ENCODE measurements around the gene ABCB11. TPM values are rescaled to one million over a fixed set of nuclear protein-coding genes. Genes with fewer than 3 reads are reported as not detected.
A peak's percentile ranks its signal among the peaks of the same experiment; 100 is the strongest.

ABCB11 gene
- total RNA-seq, 1 donor from 2014 or later, result not detected

DNA sequence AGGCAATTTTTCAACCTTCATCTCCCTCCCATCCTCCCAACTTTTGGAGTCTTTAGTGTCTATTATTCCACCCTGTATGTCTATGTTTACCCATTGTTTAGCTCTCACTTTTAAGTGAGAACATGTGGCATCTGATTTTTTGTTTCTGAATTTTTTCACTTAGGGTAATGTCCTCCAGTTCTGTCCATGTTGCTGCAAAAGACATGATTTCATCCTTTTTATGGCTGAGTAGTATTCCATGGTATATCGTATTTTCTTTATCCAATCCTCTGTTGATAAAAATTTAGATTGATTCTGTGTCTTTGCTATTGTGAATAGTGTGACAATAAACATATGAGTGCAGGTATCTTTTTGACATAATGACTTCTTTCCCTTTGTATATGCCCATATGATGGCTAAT is 81.8 kb downstream of the ABCB11 start:
- H3K4me3 ChIP-seq (ENCODE audit: low read depth, low read length), result no peak overlapping the region
- DNase-seq (ENCODE audit: low read depth), result no peak
- TF ChIP-seq, protein P1, sequence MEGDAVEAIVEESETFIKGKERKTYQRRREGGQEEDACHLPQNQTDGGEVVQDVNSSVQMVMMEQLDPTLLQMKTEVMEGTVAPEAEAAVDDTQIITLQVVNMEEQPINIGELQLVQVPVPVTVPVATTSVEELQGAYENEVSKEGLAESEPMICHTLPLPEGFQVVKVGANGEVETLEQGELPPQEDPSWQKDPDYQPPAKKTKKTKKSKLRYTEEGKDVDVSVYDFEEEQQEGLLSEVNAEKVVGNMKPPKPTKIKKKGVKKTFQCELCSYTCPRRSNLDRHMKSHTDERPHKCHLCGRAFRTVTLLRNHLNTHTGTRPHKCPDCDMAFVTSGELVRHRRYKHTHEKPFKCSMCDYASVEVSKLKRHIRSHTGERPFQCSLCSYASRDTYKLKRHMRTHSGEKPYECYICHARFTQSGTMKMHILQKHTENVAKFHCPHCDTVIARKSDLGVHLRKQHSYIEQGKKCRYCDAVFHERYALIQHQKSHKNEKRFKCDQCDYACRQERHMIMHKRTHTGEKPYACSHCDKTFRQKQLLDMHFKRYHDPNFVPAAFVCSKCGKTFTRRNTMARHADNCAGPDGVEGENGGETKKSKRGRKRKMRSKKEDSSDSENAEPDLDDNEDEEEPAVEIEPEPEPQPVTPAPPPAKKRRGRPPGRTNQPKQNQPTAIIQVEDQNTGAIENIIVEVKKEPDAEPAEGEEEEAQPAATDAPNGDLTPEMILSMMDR (conservative IDR thresholded peaks at IDR 0.05; ENCODE audit: low read depth, low read length), result no peak

- TF ChIP-seq, protein P1 (conservative IDR thresholded peaks at IDR 0.05; ENCODE audit: low read depth, low read length), result peak; percentile 73
- H3K4me3 ChIP-seq (ENCODE audit: low read depth, low read length), result no peak overlapping the region
- no peak for DNase-seq (ENCODE audit: low read depth)
Measured at GRCh38 chr2:168948621-168949212, 82.4 kb downstream of the ABCB11 start.

DNA sequence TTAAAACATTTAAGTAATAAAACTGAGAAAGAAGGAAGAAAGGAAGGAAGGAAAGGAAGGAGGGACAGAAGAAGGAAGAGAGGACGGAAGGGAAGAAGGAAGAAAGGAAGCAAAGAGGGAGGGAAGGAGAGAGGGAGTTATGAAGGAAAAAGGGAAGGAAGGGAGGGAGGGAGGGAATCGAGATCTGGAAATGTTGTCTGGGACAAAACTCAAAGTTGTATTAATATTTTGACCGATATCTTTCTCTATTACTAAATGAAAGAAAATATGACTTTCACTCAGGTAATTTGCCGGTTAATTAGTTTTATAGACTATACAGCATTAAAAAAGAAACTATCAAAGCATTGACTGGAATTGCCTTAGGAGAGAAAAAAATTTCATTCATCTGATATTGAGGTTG is 85.6 kb downstream of the ABCB11 start:
- TF ChIP-seq, protein P1 (conservative IDR thresholded peaks at IDR 0.05; ENCODE audit: low read depth, low read length), result no peak
- no peak for DNase-seq (ENCODE audit: low read depth)
- H3K4me3 ChIP-seq (ENCODE audit: low read depth, low read length), result no peak overlapping the region

DNA sequence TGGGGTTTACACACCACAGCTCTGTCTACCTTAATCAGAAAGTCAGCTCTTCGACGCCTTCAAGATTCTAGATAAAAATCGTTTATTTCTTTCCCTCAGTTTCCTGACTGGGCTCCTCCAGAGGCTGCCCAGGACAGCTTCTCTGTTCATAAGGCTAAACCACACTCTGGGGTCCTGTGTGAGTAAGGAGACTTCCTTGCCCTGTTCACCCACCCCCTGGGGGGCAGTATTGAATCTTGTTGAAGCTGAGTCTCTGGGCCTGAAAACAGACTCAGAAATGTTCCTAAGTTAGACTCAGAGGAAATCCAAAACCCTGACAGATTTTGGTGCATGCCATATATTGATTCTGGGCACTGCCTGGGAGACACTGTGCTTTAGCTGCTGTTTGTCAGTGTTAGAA is 87.1 kb downstream of the ABCB11 start:
- H3K4me3 ChIP-seq (ENCODE audit: low read depth, low read length), result no peak overlapping the region
- no peak for DNase-seq (ENCODE audit: low read depth)
- TF ChIP-seq, protein P1 (conservative IDR thresholded peaks at IDR 0.05; ENCODE audit: low read depth, low read length), result no peak

GRCh38 chr2:168941297-168941696 is 89.8 kb downstream of the ABCB11 start:
- TF ChIP-seq, protein P1 (conservative IDR thresholded peaks at IDR 0.05; ENCODE audit: low read depth, low read length), result no peak
- H3K4me3 ChIP-seq (ENCODE audit: low read depth, low read length), result no peak overlapping the region
- DNase-seq (ENCODE audit: low read depth), result no peak

GRCh38 chr2:168939918-168940317 is 91.2 kb downstream of the ABCB11 start:
- H3K4me3 ChIP-seq (ENCODE audit: low read depth, low read length), result no peak overlapping the region
- DNase-seq (ENCODE audit: low read depth), result no peak
- TF ChIP-seq, protein P1 (conservative IDR thresholded peaks at IDR 0.05; ENCODE audit: low read depth, low read length), result no peak

GRCh38 chr2:168939061-168939460 is 92.1 kb downstream of the ABCB11 start:
- TF ChIP-seq, protein P1 (conservative IDR thresholded peaks at IDR 0.05; ENCODE audit: low read depth, low read length), result no peak
- no peak for DNase-seq (ENCODE audit: low read depth)
- H3K4me3 ChIP-seq (ENCODE audit: low read depth, low read length), result no peak overlapping the region

Data from epithelial cell of proximal tubule (primary cell).